HG02981 (cell line): ENCODE results near the gene CTNNA3.

Experiments used
- ATAC-seq: cut with Tn5 transposase; IDR thresholded peaks from one replicate; pipeline ENCODE4 v1.9.1; 2021; ENCODE audit warnings: mild to moderate bottlenecking, moderate library complexity; ENCODE audit not compliant: unreplicated experiment

CTNNA3 gene

GRCh38 chr10:66834802-66835201, 861.2 kb downstream of the CTNNA3 start:
- ATAC-seq, result no peak

GRCh38 chr10:66833861-66834260, 862.1 kb downstream of the CTNNA3 start:
- ATAC-seq, result no peak

GRCh38 chr10:66832781-66833422, 863.1 kb downstream of the CTNNA3 start:
- no peak for ATAC-seq

- no peak for ATAC-seq
Observed at GRCh38 chr10:66828957-66829356, 867.0 kb downstream of the CTNNA3 start.

GRCh38 chr10:66827353-66827752, 868.6 kb downstream of the CTNNA3 start:
- no peak for ATAC-seq

- no peak for ATAC-seq
Observed at GRCh38 chr10:66823301-66823700, 872.7 kb downstream of the CTNNA3 start.

GRCh38 chr10:66822801-66823200, 873.2 kb downstream of the CTNNA3 start:
- ATAC-seq, result no peak

- ATAC-seq, result no peak
Observed at GRCh38 chr10:66819691-66820090, 876.3 kb downstream of the CTNNA3 start.

GRCh38 chr10:66813122-66813521, 882.9 kb downstream of the CTNNA3 start:
- no peak for ATAC-seq

- ATAC-seq, result no peak
Observed at GRCh38 chr10:66811211-66811610, 884.8 kb downstream of the CTNNA3 start.

- no peak for ATAC-seq
Observed at GRCh38 chr10:66809402-66809801, 886.6 kb downstream of the CTNNA3 start.

GRCh38 chr10:66805612-66806011, 890.4 kb downstream of the CTNNA3 start:
- no peak for ATAC-seq

GRCh38 chr10:66804962-66805361, 891.0 kb downstream of the CTNNA3 start:
- no peak for ATAC-seq

GRCh38 chr10:66803174-66803573, 892.8 kb downstream of the CTNNA3 start:
- ATAC-seq, result no peak

GRCh38 chr10:66799474-66799873, 896.5 kb downstream of the CTNNA3 start:
- ATAC-seq, result no peak

GRCh38 chr10:66795866-66796265, 900.1 kb downstream of the CTNNA3 start:
- no peak for ATAC-seq

- no peak for ATAC-seq
Observed at GRCh38 chr10:66792441-66792840, 903.6 kb downstream of the CTNNA3 start.

GRCh38 chr10:66788178-66788987, 907.6 kb downstream of the CTNNA3 start:
- no peak for ATAC-seq

- ATAC-seq, result no peak
Observed at GRCh38 chr10:66786709-66787108, 909.3 kb downstream of the CTNNA3 start.

GRCh38 chr10:66784770-66785169, 911.2 kb downstream of the CTNNA3 start:
- no peak for ATAC-seq

GRCh38 chr10:66783316-66783715, 912.7 kb downstream of the CTNNA3 start:
- ATAC-seq, result no peak

GRCh38 chr10:66782776-66783175, 913.2 kb downstream of the CTNNA3 start:
- ATAC-seq, result no peak
